Fibroblast of peridontal ligament (primary cell): Measurements from ENCODE around the gene MYH9.

Experiments
- DNase-seq: peaks from one replicate; pipeline ENCODE4 v3.0.0-alpha.2; 2010; ENCODE audit errors: extremely low read depth

Gene MYH9

DNA sequence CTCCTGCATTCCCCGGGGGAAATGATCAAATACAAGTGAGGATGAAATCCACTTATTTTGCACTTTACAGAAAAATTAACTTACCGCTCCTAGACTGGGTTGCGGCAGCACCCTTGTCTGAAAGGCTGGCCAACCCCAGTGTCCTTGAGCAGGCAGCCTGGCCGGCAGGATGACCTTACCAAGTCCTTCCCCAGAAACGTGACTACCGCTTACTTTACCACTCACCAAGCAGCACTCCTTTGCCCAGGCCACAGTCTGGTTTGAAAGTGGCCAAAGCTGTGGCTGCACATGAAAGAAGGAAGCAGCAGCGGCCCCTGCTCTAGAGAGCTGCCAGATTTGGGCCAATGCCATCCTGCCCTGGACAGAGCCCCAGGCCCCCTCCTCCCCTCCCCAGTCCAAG lies 20.3 kb downstream of the MYH9 start:
- DNase-seq, result no peak

DNA sequence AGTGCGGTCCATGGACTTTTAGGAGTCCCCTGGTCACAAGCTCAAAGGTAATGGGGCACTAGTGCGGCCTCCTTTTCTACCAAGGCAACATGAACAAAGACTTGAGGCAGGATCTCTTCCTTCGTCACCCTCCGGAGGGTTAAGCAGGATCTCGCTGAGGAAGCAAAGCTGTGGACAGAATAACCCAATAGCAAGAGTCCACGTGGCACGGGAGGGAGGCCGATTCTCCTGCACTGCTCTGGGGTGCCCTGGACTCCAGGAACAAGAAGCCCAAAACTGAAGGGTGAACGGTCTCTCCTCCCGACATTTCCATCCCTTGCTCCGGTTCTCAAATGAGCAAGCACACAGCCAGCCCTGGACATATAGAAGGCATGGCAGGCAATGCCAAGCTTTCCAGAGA lies 20.7 kb downstream of the MYH9 start:
- no peak for DNase-seq

DNA sequence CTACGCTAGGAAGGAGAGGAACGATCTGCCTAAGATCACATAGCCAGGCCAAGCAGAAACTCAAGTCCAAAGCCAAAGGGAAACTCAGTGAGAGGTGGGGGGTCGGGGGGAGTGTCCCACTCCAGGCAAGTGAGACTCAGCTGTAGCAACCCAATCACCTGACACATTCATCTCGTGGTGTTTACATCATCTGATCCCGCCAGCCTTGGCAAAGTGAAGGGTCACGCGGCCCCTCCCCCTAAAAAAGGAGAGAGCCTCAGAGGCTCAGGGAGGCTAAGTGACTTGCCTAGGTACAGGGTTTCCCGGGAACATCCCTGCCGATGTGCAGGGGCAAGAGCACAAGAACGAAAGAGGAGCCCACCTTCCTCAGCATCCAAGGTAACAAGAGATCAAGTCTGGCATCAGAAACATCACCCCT lies 21.5 kb downstream of the MYH9 start:
- no peak for DNase-seq

DNA sequence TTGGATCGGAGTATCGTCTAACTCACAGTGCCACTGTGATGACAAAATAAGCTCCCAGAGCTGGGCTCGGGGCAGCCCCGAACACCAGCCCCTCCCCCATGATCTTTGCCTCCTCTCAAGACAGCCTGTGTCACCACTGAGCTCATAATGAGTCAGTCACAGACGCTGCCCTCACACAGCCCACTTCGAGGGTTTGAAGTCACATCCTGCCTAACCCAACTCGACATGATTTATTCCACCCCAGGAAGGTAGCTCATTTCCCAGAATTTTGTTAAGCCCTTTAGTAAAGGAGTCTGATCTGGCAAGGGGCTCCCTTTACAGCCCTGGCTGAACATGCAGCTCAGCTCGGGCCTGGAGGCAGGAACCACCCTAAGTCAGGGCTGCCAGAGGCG lies 22.8 kb downstream of the MYH9 start:
- peak; percentile 88 for DNase-seq

DNA sequence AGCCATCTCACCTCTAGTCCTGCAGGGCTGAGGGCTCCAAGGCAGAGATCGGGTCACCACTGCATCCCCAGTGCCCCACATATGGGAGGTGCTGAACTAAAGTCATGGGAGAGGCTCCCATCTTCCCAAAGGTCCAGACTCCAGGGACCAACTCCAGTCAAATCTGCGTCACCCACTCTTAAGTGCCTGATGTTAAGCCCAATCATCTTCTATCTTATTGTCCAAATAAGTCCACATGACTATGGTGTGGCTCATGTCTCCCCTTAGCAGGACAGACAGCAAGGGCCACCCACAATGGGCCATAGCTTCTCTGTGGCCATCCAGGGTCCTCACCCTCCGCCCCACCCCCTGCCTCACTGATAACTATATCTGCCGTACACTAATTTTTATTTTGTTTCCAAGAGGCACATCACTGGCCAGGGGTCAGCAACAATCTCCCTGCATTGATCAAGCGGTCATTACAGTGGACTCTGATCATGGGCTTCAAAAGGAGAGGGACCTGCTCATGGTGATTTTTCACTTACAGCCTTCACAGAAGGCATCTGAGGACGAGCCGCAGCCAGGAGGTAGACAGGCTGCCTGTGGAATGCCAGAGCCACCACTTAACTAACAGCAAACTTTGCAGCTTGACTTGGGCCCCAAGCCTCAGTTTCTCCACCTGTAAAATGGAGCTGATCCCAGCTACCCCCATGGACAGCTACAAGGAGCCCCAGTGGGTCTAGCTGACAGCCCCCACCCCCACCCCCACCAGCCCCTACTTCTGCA lies 23.3 kb downstream of the MYH9 start:
- DNase-seq, result peak; percentile 56

DNA sequence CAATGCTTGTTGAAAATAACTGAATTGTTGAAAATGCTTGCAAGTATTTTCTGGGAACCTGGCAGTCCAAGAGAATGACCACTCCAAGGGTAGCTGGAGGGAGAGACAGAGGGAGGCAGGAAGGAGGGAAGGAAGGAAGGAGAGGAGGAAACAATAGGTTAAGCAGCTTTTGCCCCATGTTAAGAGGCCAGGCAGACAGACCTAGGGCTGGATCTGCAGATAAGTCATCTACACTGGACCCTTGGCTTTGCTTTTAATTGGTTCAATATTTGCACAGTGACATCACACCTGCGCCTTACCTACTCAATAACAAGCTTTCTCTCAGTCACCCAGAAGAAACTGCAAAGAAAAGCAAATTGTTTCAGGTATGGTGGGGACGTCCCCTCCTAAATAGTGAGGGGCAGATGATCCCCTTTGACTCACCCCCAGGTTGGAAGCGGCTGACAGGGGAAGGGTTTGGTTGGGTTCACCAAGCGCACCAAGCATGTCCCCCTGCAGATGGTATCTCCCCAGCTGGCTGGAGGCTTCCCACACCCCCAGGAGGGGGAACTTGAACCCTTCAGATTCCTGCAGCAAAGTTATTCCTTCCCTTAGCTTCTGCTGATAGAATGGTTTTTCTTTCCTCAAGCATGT lies 24.3 kb downstream of the MYH9 start:
- no peak for DNase-seq

DNA sequence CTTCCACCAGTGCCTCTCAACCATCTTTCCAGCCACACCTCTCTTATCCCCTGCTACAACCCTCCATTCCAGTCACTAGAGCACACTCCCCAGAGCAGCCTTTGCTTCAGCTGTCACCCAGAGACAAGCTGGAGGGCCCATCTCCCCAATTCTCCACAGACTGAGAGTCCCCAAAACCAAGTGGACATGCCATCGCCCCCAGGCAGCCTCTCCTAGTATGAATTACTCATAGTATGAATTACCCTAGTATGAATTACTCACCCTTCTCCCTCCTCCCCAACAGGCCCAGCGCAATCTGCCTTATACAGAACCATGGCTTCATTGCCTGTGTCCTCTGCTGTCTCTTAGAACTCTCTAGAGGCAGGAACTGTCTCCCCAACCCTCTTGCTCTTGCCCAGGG lies 24.8 kb downstream of the MYH9 start:
- DNase-seq, result no peak

DNA sequence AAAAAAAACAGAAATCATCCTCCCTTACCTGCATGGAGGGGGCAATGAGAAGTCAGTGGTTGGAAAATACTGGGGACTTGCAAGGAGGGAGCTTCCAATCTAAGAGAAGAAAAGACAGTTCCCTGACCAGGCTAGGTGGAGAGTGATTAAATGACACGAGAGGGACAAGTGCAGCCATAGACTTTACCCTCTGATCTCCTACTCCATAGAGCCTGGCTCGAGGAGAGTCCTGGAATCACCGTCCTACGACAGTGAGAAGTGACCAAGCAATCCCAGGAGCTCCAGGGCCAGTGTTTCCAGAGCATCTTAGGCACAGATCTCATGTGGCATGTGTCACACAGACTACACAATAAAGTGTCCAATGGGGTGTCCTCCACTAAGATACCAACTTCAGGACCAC lies 25.7 kb downstream of the MYH9 start:
- DNase-seq, result no peak

DNA sequence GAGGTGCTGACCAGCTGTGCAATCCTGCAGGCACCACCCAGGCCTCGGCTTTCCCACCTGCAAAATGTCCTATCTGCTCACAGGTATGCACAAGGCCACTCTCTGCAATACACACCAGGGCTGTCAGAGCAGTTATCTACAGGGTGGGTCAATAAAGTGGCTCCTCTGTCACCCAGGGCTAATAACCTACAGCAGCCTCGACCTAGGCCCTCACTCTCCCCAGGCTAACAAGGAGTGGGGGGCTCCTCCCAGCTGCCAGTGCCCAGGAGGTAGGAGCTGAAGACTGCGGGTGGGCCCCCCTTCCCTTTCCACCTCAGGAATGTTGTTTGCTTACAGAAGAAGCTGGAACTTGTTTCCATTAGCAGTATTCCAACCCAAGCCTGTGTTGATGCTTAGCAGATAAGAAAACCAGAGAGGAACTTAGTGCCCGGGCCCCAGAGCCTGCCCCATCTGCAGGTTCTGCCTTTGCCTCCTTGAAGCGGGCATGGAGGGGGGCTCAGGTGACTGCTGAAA lies 26.8 kb downstream of the MYH9 start:
- peak; percentile 69 for DNase-seq

DNA sequence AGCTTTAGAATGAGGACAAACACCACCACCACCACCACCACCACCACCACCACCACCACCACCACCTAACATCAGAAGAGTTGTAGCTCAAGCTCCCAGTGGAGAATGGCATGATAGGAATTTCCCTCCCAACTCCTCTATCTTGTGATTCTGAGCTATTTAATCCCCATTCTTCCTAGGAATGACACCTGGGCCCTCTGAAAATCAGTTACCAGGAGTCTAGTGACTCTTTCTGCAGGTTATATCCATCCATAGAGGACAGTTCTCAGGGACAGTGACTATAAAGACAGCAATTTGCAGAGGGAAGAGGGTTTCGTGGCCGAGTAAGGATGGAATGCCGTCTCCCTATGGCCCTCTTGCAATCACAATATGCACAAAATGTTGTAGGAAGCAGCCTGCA lies 27.8 kb downstream of the MYH9 start:
- no peak for DNase-seq

DNA sequence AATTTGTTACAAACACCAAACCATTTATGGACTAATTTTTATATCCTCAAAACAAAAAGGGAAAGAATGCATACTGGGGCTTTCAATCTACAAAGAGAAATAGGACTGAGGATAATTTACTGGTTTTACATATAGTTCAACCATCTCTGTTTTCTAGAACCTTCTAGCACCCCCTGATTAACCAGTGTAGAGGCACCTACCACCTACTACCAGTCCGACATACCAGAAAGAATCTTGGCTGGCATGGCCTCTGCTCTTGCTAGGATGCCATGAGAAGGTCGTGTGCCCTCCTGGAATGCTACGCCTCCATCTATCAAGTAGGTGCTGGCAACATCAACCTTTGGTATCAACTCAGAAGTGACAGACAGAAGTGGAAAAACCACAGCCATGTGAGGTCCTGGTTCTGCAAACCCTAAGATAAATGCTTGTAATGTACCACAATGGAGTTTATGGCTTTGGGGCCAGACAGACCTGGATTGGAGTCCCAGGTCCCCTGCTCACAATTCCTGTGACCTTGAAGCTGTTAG lies 28.2 kb downstream of the MYH9 start:
- DNase-seq, result no peak

DNA sequence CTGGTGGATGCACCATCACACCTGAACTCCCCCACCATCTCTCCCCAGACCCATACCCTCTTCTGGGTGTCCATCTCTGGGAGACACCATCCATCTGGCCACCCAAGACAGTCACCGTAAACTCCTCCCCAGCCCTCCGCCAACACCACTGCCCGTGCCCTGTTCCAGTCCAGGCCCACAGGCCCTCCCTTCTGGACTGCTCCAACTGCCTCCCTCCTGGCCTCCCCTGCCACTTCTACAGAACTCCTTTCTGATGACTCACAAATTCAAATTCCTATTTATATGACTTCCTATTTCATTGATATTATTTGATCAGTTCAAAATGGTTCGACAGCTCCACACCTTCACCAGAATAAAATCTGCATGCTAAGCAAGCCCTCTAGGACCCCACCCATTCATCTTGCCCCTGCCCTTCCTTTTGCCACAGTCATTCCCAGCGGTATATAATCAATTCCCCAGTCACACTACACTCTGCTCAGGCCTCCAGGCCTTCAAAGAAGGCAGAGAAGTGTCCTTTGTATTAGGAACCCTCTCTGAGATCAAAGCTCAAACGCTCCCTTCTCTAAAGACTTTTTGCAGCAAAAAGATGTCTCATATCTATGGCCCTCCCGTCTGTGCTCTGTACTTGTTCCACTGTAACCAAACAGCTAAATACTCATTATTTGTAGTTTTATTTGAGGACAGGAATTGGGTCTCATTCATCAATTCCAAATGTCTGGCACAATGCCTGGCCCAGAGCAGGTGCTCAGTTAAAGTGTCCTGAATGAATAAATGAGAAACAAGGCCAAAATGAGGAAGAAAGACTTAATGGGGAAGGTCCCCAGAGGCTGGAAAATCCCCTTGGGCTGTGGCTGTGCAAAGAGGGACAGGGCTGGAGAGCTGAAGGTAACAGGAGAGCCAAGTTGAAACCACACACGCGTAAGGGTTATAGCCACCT lies 29.0 kb downstream of the MYH9 start:
- no peak for DNase-seq

DNA sequence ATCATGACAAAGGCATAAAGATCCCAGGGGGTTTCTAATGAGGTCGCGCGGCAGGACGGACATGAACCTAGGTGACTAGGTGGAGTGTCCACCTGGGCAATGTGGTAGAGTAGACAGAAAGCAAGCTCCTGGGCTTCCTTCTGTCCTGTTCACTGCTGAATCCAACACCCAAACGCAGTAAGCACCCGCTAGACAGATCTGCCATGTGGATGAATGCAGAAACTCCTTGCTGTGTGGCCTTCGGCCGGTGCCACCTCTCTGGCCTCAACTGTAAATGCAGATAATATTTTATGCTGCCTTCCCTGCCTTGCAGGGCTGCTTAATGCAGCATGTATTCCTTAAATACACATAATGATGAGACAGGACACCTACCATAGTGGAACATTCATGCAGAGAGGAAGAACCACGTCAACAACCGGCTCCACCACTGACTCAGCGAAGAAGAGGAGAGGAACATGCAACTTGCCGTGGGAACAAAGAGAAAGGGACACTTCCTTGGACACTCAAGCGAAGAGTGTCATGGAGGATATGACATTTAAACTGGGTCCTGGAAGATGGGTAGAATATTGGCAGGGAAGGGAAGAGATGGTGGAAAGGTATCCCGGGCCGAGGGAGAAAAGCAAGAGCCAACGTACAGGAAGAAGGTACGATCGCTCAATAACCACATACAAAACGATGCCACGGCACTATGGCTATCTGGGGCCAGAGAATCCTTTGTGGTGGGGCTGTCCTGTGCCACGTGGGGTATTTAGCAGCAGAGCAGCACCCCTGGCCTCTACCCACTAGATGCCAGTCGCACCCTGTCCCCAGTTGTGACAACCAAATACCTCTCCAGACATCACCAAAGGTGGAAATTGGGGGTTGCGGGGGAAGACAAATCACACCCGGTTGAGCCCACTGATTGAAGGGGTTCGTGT lies 30.8 kb downstream of the MYH9 start:
- no peak for DNase-seq

DNA sequence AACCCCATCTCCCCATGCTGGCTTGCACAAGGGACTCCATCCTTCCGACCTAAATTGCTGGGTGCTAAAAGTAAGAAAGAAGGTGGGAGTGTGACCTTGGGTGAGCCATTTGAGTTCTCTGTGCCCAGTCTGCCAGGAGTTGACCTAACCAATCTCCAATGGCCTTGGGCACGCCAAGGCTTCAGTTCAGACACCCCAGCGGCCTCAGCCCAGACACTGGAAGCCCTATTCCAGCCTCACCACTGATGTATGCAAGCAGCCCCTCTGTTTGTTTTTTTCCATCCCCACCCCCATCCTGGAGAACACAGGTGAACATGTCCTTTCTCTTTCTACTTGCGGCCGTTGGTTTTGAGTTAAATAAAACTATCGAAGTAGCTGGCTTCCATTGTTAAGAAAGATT lies 31.9 kb downstream of the MYH9 start:
- no peak for DNase-seq

DNA sequence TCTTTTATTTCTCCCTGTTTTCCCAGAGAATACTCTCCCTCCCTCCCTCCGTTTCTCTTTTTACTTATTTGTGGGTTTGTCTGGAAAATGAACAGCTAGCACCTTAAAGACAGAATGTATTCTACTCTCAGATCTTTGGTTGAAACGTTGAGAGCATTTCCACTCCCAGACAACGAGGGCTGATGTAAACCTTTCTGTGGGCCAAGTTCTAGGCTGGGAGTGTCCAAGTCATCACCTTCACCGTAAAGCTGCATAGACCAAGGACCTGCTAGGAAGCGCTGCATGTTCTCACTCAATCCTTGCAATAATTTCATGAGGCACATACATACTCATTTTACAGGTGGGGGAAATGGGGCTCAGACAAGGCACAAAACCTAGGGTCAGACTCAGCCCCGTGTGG lies 32.4 kb downstream of the MYH9 start:
- no peak for DNase-seq

DNA sequence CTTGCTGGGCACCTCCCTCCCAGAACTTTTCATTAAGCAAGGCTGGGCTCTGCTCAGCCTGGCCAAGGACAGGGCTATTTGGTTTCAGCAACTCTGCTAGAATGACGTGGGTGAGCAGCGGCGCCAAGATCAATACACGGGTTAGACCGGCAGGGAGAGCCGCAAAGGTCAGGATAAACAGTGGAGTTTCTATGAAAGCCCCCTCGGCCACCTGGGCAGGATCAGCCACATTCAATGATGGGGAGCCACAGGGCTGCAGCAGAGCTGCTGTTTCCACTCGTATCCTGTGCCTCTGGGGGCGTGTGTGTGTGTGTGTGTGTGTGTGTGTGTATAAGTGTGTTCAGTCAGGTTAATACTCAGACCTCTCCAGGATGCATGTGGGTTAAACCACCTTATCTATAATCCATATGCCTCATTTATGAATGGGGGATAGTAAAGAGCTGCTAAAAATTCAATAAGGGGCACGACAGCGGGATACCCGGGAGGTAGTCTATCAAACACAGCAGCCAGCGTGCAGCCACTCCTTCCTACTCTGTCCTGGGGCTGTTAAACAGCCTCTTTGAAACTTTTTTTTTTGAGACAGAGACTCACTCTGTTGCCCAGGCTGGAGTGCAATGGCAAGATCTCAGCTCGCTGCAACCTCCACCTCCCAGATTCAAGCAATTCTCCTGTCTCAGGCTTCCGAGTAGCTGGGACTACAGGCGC lies 34.8 kb downstream of the MYH9 start:
- peak; percentile 95 for DNase-seq

DNA sequence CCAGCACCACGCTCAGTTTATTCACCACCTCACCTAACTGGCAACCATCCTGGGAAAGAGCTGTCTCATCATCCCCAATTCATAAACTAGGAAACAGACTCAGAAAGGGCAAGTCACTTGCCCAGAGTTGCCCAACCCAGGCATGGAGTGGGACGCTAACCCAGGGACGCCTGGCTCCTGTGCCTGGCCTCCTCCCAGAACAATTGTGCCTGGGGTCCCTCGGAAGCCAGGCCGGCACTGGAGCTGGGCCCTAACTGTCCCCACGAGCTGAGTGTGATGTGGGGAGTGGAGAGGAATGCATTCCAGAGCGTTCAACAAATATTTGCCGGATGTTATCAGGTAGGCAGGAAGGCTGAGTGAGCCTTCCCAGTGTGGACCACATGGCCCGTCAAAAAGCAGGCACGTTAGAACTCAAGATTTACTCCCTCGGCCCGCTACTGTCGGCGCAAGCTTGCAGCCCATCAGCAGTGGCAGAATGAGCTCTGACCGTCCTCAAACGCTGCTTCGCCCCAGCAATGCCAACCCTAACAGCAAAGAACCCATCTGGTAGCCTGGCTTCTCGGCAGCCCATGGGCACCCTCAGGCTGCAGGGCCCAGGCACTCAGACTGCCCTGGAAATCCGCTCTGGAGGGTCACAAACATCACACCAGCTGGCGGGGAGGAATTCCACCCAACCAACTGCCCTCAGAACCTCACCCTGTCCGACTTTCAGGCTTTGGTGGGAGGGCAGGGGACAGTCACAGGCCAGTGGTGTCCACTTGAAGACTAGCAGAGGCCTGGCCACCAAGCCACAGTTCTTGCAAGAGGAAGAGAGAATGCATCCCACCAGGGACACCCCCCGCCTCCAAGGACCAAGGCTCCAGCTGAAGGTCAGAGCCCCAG lies 35.6 kb downstream of the MYH9 start:
- no peak for DNase-seq

DNA sequence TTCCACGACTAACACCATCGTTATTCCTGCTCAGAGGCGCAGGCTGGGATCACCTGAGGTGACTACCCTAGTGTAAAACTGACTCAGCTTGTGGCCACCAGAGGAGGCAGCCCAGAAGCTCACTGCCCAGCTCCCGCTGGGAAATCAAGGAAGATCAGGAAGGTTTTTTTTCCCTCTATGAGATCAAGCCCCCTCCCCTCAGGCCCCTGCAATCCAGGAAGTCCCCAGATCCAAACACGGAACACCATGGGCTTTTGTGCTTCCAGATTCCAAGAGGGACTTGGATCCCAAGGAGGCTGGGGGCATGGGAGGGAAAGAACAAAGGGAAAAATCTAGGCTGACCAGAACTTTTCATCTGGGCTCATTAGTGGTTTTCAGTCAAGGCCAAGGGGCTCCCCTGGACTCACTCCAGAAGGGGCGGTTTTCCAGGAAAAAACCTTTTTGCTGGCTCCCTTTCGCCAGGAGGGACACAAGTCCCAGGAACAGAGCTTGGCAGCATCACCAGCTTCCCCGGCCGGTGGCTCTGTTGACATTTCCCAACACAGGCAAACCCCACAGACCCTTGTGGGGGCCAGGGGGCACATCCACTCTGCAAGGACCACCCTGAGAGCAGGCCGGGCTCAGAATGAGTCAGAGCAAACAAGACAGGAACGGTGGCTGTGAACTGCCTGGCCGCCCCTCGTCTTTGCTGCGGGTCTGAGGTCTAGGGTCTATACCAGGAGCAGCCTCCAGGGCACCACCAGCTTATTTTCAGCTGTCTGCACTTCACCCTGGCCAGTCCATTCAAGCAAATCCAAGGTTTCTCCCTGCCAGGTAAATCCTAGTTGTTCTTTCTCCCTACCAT lies 36.8 kb downstream of the MYH9 start:
- DNase-seq, result peak; percentile 65
